Inflammatory macrophage (primary cell): Measurements from ENCODE around the gene APOH.
"Not testable (repeated sequence)": the region's sequence is repeated elsewhere in the genome, so short reads cannot be mapped to it uniquely, and the experiment has no call there.

Experiments used
- DNase-seq, 2 donors: peaks; one replicate each; pipeline ENCODE4 v3.0.0-alpha.2; 2020 to 2022
- total RNA-seq, 18 experiments: gene quantifications; one replicate each; lab custom pipeline; 2026; ENCODE audit warnings: mixed read lengths in 6 of 18, inconsistent platforms in 2 of 18; lab: John Stamatoyannopoulos, UW

The APOH gene
- 0 to 0.07 (median 0) reads per million in 18 experiments for total RNA-seq

- no peak for DNase-seq
These were observed at the start of gene APOH for GRCh38 chr17:66228887-66229782. APOH (minus strand) TSS chr17:66229415; CDS start chr17:66229379, 36 bp downstream.

- no peak for DNase-seq
These were observed 48.0 kb upstream of the APOH start for GRCh38 chr17:66277191-66277590.

GRCh38 chr17:66276328-66276937, 47.2 kb upstream of the APOH start:
- peak in 1 of 2 donors; percentile 18 for DNase-seq

GRCh38 chr17:66275651-66276050, 46.4 kb upstream of the APOH start:
- no peak for DNase-seq

GRCh38 chr17:66273586-66273848, 44.3 kb upstream of the APOH start:
- DNase-seq, result no peak

- no peak for DNase-seq
These were observed 43.8 kb upstream of the APOH start for GRCh38 chr17:66272811-66273585.

- DNase-seq, result no peak
These were observed 42.3 kb upstream of the APOH start for GRCh38 chr17:66271512-66271911.

- no peak for DNase-seq
These were observed 40.9 kb upstream of the APOH start for GRCh38 chr17:66270106-66270505.

- DNase-seq, result no peak
These were observed 39.2 kb upstream of the APOH start for GRCh38 chr17:66268247-66268927.

GRCh38 chr17:66264696-66265095, 35.5 kb upstream of the APOH start:
- no peak for DNase-seq

- DNase-seq, result no peak
These were observed 33.6 kb upstream of the APOH start for GRCh38 chr17:66262767-66263166.

- no peak for DNase-seq
These were observed 31.5 kb upstream of the APOH start for GRCh38 chr17:66260688-66261087.

- DNase-seq, result no peak
These were observed 31.1 kb upstream of the APOH start for GRCh38 chr17:66260275-66260674.

GRCh38 chr17:66255527-66255971, 26.3 kb upstream of the APOH start:
- DNase-seq, result no peak

- peak; percentile 64 to 72 for DNase-seq
These were observed 25.9 kb upstream of the APOH start for GRCh38 chr17:66255112-66255511.

- not testable (repeated sequence) for DNase-seq
These were observed 24.2 kb upstream of the APOH start for GRCh38 chr17:66253458-66253857.

GRCh38 chr17:66250686-66251085, 21.5 kb upstream of the APOH start:
- DNase-seq, result no peak

- DNase-seq, result no peak
These were observed 19.1 kb upstream of the APOH start for GRCh38 chr17:66248285-66248684.

GRCh38 chr17:66241839-66242238, 12.6 kb upstream of the APOH start:
- DNase-seq, result no peak

GRCh38 chr17:66240630-66241029, 11.4 kb upstream of the APOH start:
- DNase-seq, result no peak

GRCh38 chr17:66240013-66240412, 10.8 kb upstream of the APOH start:
- DNase-seq, result no peak

GRCh38 chr17:66235377-66235994, 6.3 kb upstream of the APOH start:
- no peak for DNase-seq
